ENCODE results near the gene NUMB.

DNA sequence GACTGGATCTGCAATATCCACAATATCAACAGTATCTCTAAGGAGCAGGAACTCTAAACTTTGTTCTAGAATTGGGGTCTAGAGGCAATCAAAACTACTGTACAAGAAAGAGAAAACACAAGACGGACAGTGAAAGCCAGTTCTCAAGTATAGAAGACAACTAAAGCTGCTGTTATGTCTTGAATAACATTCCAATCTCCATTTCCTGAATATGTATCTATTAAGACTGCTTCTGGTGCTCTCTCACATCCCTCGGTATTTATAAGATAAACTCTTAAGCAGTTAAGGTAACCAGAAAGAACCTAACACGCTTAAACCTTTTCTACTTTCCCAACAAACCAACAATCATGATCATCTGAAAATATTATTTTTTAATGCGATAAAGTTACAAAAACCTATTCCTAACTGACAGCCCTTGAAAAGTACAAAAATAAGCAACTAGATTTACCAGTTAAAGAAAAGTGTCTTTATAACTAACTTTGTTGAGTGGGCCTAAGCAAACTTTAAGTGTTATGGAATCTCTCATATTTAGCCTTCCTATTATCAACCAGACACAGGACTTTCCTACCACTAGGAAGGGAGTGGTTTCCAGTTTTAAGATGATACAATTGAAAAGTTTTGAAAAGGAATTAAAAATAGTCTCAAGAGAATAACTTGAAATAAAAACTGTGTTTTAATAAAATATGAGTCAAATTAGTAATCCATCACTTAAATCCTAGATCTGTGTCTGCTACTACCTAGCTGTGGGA is 30.7 kb downstream of the NUMB start:
- TF ChIP-seq, protein P1, sequence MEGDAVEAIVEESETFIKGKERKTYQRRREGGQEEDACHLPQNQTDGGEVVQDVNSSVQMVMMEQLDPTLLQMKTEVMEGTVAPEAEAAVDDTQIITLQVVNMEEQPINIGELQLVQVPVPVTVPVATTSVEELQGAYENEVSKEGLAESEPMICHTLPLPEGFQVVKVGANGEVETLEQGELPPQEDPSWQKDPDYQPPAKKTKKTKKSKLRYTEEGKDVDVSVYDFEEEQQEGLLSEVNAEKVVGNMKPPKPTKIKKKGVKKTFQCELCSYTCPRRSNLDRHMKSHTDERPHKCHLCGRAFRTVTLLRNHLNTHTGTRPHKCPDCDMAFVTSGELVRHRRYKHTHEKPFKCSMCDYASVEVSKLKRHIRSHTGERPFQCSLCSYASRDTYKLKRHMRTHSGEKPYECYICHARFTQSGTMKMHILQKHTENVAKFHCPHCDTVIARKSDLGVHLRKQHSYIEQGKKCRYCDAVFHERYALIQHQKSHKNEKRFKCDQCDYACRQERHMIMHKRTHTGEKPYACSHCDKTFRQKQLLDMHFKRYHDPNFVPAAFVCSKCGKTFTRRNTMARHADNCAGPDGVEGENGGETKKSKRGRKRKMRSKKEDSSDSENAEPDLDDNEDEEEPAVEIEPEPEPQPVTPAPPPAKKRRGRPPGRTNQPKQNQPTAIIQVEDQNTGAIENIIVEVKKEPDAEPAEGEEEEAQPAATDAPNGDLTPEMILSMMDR (conservative IDR thresholded peaks at IDR 0.05; ENCODE audit: low read length): no peak
- no peak for TF ChIP-seq EZH2phosphoT487 (IDR thresholded peaks at IDR 0.05; ENCODE audit: borderline replicate concordance, low read depth, low read length)
